Stomach (tissue), 19 donors: ENCODE measurements around the gene MT1G. TPM values are rescaled to one million over a fixed set of nuclear protein-coding genes. Genes with fewer than 3 reads are reported as not detected.
"Not testable (repeated sequence)": the region's sequence is repeated elsewhere in the genome, so short reads cannot be mapped to it uniquely, and the experiment has no call there.

Source experiments
- DNase-seq, 2 donors: peaks; one replicate each; pipeline versions ENCODE4 v3.0.0 to v3.0.0-alpha.2; 2013 to 2019
- H3K27ac ChIP-seq, 5 donors: fragments of 200-600 bp in 4 of 5; sonication (generic) in 4 of 5; one replicate each; pipeline ENCODE4 v1.5.1; 2013 to 2019; ENCODE audit warnings: mild to moderate bottlenecking in 1 of 5, moderate library complexity in 1 of 5
- H3K27me3 ChIP-seq, 3 donors: fragments of 200-600 bp; sonication (generic); one replicate each; pipeline ENCODE4 v1.5.1; 2017 to 2019; ENCODE audit warnings: mixed run types in 1 of 3
- H3K36me3 ChIP-seq, 4 donors: fragments of 200-600 bp; sonication (generic); 1 replicate in 3 of 4; 2 replicates in 1 of 4; pipeline ENCODE4 v1.5.1; 2016 to 2019
- H3K4me1 ChIP-seq, 4 donors: fragments of 200-600 bp; sonication (generic); one replicate each; pipeline ENCODE4 v1.5.1; 2016 to 2019
- H3K4me3 ChIP-seq, 4 donors: fragments of 200-600 bp; sonication (generic) in 3 of 4; one replicate each; pipeline ENCODE4 v1.5.1; 2016 to 2019; ENCODE audit warnings: mild to moderate bottlenecking in 1 of 4
- H3K9me3 ChIP-seq, 4 donors: fragments of 200-600 bp; sonication (generic); one replicate each; pipeline ENCODE4 v1.5.1; 2016 to 2019
- EP300 ChIP-seq: sonication (generic); formaldehyde crosslinking; IDR thresholded peaks from one replicate; pipeline ENCODE4 v1.6.1; 2017; ENCODE audit warnings: antibody characterized with exemption
- POLR2A ChIP-seq, 4 donors: fragments of 450-650 bp; IDR thresholded peaks; one replicate each; pipeline ENCODE4 v1.6.1; 2016; ENCODE audit warnings: antibody characterized with exemption in 4 of 4, control low read depth in 2 of 4, mild to moderate bottlenecking in 1 of 4, moderate library complexity in 1 of 4
- POLR2AphosphoS5 ChIP-seq, 3 donors: sonication (generic); formaldehyde crosslinking; IDR thresholded peaks; one replicate each; pipeline ENCODE4 v1.6.1; 2016; ENCODE audit warnings: antibody characterized with exemption in 3 of 3
- WGBS, 5 donors: extraction: QIAGEN DNeasy Blood & Tissue Kit in 3 of 5; methylation state at CpG; one replicate each; pipeline versions ENCODE4 v1.1.5 to v1.1.7; 2013 to 2018; 5-methylcytosine and 5-hydroxymethylcytosine counted together
- intact Hi-C: fragments of 100-400 bp; cut with DNase I; formaldehyde crosslinking; loops from one replicate; pipeline ENCODE4 v1.15.1; 2023; ENCODE audit warnings: low total_unique reads
- long read RNA-seq, 10 donors: transcript quantifications; one replicate each; lab custom pipeline, GENCODE V29; 2026
- polyA plus RNA-seq, 3 donors: library from polyadenylated mRNA; stranded (reverse); fragments of 200-250 nt; gene quantifications; one replicate each; pipeline ENCODE4 v1.2.3, GENCODE V29; 2013
- total RNA-seq, 5 donors: library from RNA; depleted of rRNA; stranded (reverse); fragments of >200 nt; gene quantifications; one replicate each; pipeline versions ENCODE4 v1.1.0 to v1.2.3, GENCODE V29; 2014 to 2016
- TF ChIP-seq, protein P1 (sequence below), 7 experiments: fragments of 450-650 bp in 4 of 7; fragments of 200-600 bp in 3 of 7; sonication (generic) in 3 of 7; IDR thresholded peaks; one replicate each; pipeline ENCODE4 v1.5.1; 2016 to 2019; ENCODE audit warnings: antibody characterized with exemption in 7 of 7, control low read depth in 2 of 7, mild to moderate bottlenecking in 1 of 7
- donor health status: healthy with polysubstance abuse.
- donor health status: Bipolar disorder and iron deficiency.
- donor health status: healthy.

Gene MT1G
- total RNA-seq (100 to 1,000 TPM in 3 of 5 donors, not detected in 2; 174 to 605 (median 300) TPM), polyA plus RNA-seq (1,000 to 10,000 TPM; 1,140 to 4,171 (median 1,738) TPM)
- long read RNA-seq, donor 1, transcript MT1G-201 (3 exons, 405 nt), result minor isoform, 39 of 304 reads
- long read RNA-seq, donor 1, transcript MT1G-202 (3 exons, 406 nt), result major isoform, 52 of 304 reads
- long read RNA-seq, donor 1, partial matches to known transcripts, result 151 of 304 reads
- long read RNA-seq, donor 1, other reads (novel, unspliced or antisense), result 60 of 304 reads
- long read RNA-seq, donor 2, partial matches to known transcripts, result 17 of 28 reads
- long read RNA-seq, donor 2, other reads (novel, unspliced or antisense), result 5 of 28 reads
- long read RNA-seq, donor 3, transcript MT1G-201 (3 exons, 405 nt), result major isoform, 6 of 10 reads
- long read RNA-seq, donor 3, partial matches to known transcripts, result 0 of 10 reads
- long read RNA-seq, donor 3, other reads (novel, unspliced or antisense), result 0 of 10 reads
- long read RNA-seq, donor 4, transcript MT1G-201 (3 exons, 405 nt), result major isoform, 6 of 24 reads
- long read RNA-seq, donor 4, partial matches to known transcripts, result 18 of 24 reads
- long read RNA-seq, donor 4, other reads (novel, unspliced or antisense), result 0 of 24 reads
- long read RNA-seq, donor 5, transcript MT1G-202 (3 exons, 406 nt), result minor isoform, 6 of 47 reads
- long read RNA-seq, donor 5, transcript MT1G-201 (3 exons, 405 nt), result major isoform, 18 of 47 reads
- long read RNA-seq, donor 5, partial matches to known transcripts, result 22 of 47 reads
- long read RNA-seq, donor 5, other reads (novel, unspliced or antisense), result 0 of 47 reads
- long read RNA-seq, donor 6, transcript MT1G-202 (3 exons, 406 nt), result minor isoform, 8 of 53 reads
- long read RNA-seq, donor 6, transcript MT1G-201 (3 exons, 405 nt), result major isoform, 37 of 53 reads
- long read RNA-seq, donor 6, partial matches to known transcripts, result 0 of 53 reads
- long read RNA-seq, donor 6, other reads (novel, unspliced or antisense), result 7 of 53 reads
- long read RNA-seq, donor 7, transcript MT1G-202 (3 exons, 406 nt), result minor isoform, 53 of 493 reads
- long read RNA-seq, donor 7, transcript MT1G-201 (3 exons, 405 nt), result major isoform, 163 of 493 reads
- long read RNA-seq, donor 7, partial matches to known transcripts, result 210 of 493 reads
- long read RNA-seq, donor 7, other reads (novel, unspliced or antisense), result 65 of 493 reads
- long read RNA-seq, donor 8, transcript MT1G-201 (3 exons, 405 nt), result major isoform, 12 of 35 reads
- long read RNA-seq, donor 8, transcript MT1G-202 (3 exons, 406 nt), result minor isoform, 6 of 35 reads
- long read RNA-seq, donor 8, partial matches to known transcripts, result 17 of 35 reads
- long read RNA-seq, donor 8, other reads (novel, unspliced or antisense), result 0 of 35 reads
- long read RNA-seq, donor 9, transcript MT1G-201 (3 exons, 405 nt), result major isoform, 14 of 43 reads
- long read RNA-seq, donor 9, partial matches to known transcripts, result 23 of 43 reads
- long read RNA-seq, donor 9, other reads (novel, unspliced or antisense), result 0 of 43 reads
- long read RNA-seq, donor 10, transcript MT1G-201 (3 exons, 405 nt), result major isoform, 77 of 277 reads
- long read RNA-seq, donor 10, transcript MT1G-202 (3 exons, 406 nt), result minor isoform, 32 of 277 reads
- long read RNA-seq, donor 10, partial matches to known transcripts, result 130 of 277 reads
- long read RNA-seq, donor 10, other reads (novel, unspliced or antisense), result 34 of 277 reads

DNA sequence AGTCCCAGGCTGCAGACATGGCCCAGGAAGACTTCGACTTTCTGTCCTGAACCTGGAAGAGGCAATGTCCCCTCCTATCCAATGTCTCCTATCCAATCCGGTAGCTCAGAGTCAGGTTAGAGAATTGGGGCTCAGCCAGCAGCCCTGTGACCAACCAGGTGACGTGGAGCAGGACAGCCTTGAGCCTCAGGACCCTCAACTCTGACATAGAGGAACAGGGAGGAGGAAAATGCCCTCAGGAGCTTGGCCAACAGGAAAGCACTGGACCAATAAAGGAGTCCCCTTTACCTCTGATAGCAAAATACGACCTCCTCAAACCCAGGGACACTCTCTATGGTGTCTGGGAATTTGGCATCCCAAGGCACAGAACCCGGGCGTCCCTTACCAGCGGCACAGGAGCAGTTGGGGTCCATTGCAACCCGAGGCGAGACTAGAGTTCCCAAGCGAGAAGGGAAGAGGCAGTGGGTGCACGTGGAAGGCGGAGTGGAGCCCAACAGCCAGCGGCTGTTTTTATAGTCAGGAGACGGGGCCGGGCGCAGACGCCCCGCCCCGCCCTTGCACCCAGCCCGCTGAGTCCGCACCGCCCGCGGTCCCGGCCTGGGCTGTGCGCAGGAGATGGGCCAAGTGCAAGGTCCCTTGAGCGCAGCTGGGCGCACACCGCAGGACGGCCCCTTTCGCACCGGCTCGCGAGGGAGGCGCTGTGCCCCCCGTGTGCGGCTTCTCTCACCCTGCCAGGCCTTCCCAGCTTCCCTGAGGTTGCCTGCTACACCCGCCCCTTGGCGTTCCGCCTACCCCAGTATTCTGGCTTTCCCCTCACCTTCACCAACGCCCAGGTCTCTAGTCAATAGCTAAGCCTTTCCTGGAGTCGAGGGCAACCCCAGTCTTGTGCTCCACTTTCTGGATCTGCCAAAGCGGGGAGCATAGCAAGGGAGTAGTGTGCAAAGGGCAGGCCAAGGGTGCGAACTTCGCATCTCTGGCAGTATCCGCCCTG, at the start of gene MT1G:
TSS of gene MT1G (minus strand) at position 485 of the 991 bp plus-strand sequence. CDS start at position 413, 72 bp downstream.
- Histone ChIP-seq H3K36me3 (no peaks in the 10 kb centered on the region), H3K4me1 (peaks cover 23 to 41% (median 38%) of the 10 kb centered on the region in 4 donors), H3K4me3 (peak within 1 kb of the TSS; percentile 30 to 46 (median 34)), H3K27me3 (peaks cover 0 to 89% (median 30%) of the 10 kb centered on the region in 3 donors), H3K9me3 (no peaks in the 10 kb centered on the region), H3K27ac (peak within 1 kb of the TSS; percentile 43 to 78 (median 70))
- DNase-seq, result peak; percentile 87
- TF ChIP-seq POLR2AphosphoS5 (IDR thresholded peaks at IDR 0.05) (peak; percentile 1 to 92 (median 91)), POLR2A (IDR thresholded peaks at IDR 0.05) (peak in 1 of 4 donors; percentile 82), EP300 (no peak)
- TF ChIP-seq, protein P1, sequence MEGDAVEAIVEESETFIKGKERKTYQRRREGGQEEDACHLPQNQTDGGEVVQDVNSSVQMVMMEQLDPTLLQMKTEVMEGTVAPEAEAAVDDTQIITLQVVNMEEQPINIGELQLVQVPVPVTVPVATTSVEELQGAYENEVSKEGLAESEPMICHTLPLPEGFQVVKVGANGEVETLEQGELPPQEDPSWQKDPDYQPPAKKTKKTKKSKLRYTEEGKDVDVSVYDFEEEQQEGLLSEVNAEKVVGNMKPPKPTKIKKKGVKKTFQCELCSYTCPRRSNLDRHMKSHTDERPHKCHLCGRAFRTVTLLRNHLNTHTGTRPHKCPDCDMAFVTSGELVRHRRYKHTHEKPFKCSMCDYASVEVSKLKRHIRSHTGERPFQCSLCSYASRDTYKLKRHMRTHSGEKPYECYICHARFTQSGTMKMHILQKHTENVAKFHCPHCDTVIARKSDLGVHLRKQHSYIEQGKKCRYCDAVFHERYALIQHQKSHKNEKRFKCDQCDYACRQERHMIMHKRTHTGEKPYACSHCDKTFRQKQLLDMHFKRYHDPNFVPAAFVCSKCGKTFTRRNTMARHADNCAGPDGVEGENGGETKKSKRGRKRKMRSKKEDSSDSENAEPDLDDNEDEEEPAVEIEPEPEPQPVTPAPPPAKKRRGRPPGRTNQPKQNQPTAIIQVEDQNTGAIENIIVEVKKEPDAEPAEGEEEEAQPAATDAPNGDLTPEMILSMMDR (IDR thresholded peaks at IDR 0.05), result no peak
- intact Hi-C loops, result no loop called here
- WGBS, 5 donors, result 10 to 13% (median 12%) methylated on average over 29 to 46 of the region's 46 CpGs

DNA sequence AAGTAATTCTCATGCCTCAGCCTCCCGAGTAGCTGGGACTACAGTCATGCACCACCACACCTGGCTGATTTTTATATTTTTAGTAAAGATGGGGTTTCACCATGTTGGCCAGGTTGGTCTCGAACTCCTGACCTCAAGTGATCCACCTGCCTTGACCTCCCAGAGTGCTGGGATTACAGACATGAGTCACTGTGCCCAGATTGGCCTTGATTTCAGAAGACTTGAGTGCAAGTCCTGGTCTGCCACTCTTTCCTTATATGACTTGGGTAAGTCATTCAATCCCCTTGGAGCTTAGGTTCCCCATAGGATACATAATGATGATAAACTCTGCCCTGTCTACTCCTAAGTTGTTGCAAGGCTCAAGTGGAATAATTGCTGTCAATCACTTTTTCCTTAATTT, 49.7 kb upstream of the MT1G start:
- WGBS, 5 donors, result 82 to 93% (median 90%) methylated on average over 2 of the region's 2 CpGs
- H3K27me3 ChIP-seq, H3K4me1 ChIP-seq, H3K4me3 ChIP-seq, H3K9me3 ChIP-seq, H3K27ac ChIP-seq, H3K36me3 ChIP-seq, intact Hi-C loops, DNase-seq: not testable (repeated sequence)

DNA sequence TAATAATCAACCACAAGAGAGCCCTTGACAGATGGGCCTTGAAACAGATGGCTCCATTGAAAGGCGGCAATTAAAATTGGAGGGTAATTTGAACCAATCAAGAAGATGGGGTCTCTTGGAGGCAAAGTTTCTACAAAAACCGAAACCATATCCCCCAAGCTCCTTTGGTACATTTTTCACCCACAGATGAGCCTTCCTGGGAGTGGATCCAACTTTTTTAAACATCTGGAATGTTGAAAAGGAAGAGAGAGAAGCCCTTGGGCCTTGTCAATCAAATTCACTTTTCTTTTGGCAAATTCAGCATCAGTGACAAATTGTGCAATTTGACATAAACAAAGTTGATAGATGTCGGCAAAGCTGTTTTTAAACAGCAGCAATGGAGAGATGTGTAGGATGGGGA, 48.9 kb upstream of the MT1G start:
- Histone ChIP-seq H3K4me1 (no peaks in the 10 kb centered on the region), H3K27me3 (no peaks in the 10 kb centered on the region), H3K4me3 (no peak overlapping the region), H3K9me3 (no peaks in the 10 kb centered on the region), H3K27ac (no peak overlapping the region), H3K36me3 (no peaks in the 10 kb centered on the region)
- WGBS, 5 donors, result 76 to 87% (median 80%) methylated on average over 3 of the region's 3 CpGs
- DNase-seq, result no peak
- TF ChIP-seq POLR2A (IDR thresholded peaks at IDR 0.05) (no peak), POLR2AphosphoS5 (IDR thresholded peaks at IDR 0.05) (no peak), EP300 (no peak)
- TF ChIP-seq, protein P1 (IDR thresholded peaks at IDR 0.05), result no peak
- intact Hi-C loops, result no loop called here
